OCI-LY1 (cell line): ENCODE measurements around the gene KAT2B.
"Not testable (repeated sequence)": the region's sequence is repeated elsewhere in the genome, so short reads cannot be mapped to it uniquely, and the experiment has no call there.

Experiments
- H2AFZ ChIP-seq: fragments of 200-600 bp; sonication (generic), shearing (Covaris generic); 2 replicates; pipeline ENCODE4 v1.6.0; 2014; ENCODE audit warnings: antibody characterized with exemption, mild to moderate bottlenecking, low read length
- H3F3A ChIP-seq: fragments of 200-600 bp; sonication (generic), shearing (Covaris generic); 2 replicates; pipeline ENCODE4 v1.6.0; 2014; ENCODE audit warnings: mild to moderate bottlenecking, antibody characterized with exemption, low read length, moderate library complexity; ENCODE audit not compliant: insufficient read depth
- H3K27ac ChIP-seq: fragments of 200-600 bp; sonication (generic); 2 replicates; pipeline ENCODE4 v1.5.1; 2014; ENCODE audit warnings: low read length, mixed run types, mild to moderate bottlenecking, low read depth; ENCODE audit not compliant: poor library complexity, severe bottlenecking
- H3K27me3 ChIP-seq: fragments of 200-600 bp; sonication (generic); 2 replicates; pipeline ENCODE4 v1.6.0; 2014; ENCODE audit warnings: antibody characterized with exemption, mild to moderate bottlenecking, low read length, moderate library complexity; ENCODE audit not compliant: insufficient read depth
- H3K36me3 ChIP-seq: fragments of 200-600 bp; sonication (generic); 2 replicates; pipeline ENCODE4 v1.6.1; 2014; ENCODE audit warnings: mild to moderate bottlenecking, antibody characterized with exemption, low read length, moderate library complexity, mixed read lengths; ENCODE audit not compliant: insufficient read depth
- H3K4me1 ChIP-seq: fragments of 200-600 bp; sonication (generic); 2 replicates; pipeline ENCODE4 v1.5.1; 2014; ENCODE audit warnings: mild to moderate bottlenecking, low read length, moderate library complexity; ENCODE audit not compliant: insufficient read depth, severe bottlenecking
- H3K4me2 ChIP-seq: fragments of 200-600 bp; sonication (generic), shearing (Covaris generic); 2 replicates; pipeline ENCODE4 v1.6.1; 2014; ENCODE audit warnings: low read length
- H3K4me3 ChIP-seq: fragments of 200-600 bp; sonication (generic); 2 replicates; pipeline ENCODE4 v1.5.1; 2014; ENCODE audit warnings: low read length, low read depth, mild to moderate bottlenecking, mixed read lengths; ENCODE audit not compliant: poor library complexity, severe bottlenecking
- H3K79me2 ChIP-seq: fragments of 200-600 bp; shearing (Covaris generic); 2 replicates; pipeline ENCODE4 v1.6.1; 2016; ENCODE audit warnings: mixed run types, low read length, mixed read lengths; ENCODE audit not compliant: insufficient read depth
- H3K9ac ChIP-seq: fragments of 200-600 bp; sonication (generic), shearing (Covaris generic); 2 replicates; pipeline ENCODE4 v1.6.1; 2014; ENCODE audit warnings: mild to moderate bottlenecking, low read length, mixed read lengths
- H3K9me2 ChIP-seq: fragments of 200-600 bp; sonication (generic), shearing (Covaris generic); 2 replicates; pipeline ENCODE4 v1.6.1; 2014; ENCODE audit warnings: low read depth, mild to moderate bottlenecking, low read length, mixed read lengths
- H3K9me3 ChIP-seq: fragments of 200-600 bp; shearing (Covaris generic); 2 replicates; pipeline ENCODE4 v1.6.1; 2014; ENCODE audit warnings: low read length, mixed read lengths
- H4K20me1 ChIP-seq: fragments of 200-600 bp; sonication (generic), shearing (Covaris generic); 2 replicates; pipeline ENCODE4 v1.6.0; 2016; ENCODE audit warnings: mild to moderate bottlenecking, low read length; ENCODE audit not compliant: insufficient read depth
- EZH2 ChIP-seq: fragments of 200-600 bp; sonication (generic), shearing (Covaris generic); IDR thresholded peaks from 2 replicates; pipeline ENCODE4 v1.8.0; 2017; ENCODE audit warnings: borderline replicate concordance, mixed run types, mild to moderate bottlenecking, antibody characterized with exemption, low read length, moderate library complexity, mixed read lengths
- TF ChIP-seq, protein P1 (sequence below): fragments of 200-600 bp; sonication (generic), shearing (Covaris generic); IDR thresholded peaks from 2 replicates; pipeline ENCODE4 v1.5.1; 2017; ENCODE audit warnings: mild to moderate bottlenecking, antibody characterized with exemption, low read length, moderate library complexity, mixed read lengths

KAT2B gene

DNA sequence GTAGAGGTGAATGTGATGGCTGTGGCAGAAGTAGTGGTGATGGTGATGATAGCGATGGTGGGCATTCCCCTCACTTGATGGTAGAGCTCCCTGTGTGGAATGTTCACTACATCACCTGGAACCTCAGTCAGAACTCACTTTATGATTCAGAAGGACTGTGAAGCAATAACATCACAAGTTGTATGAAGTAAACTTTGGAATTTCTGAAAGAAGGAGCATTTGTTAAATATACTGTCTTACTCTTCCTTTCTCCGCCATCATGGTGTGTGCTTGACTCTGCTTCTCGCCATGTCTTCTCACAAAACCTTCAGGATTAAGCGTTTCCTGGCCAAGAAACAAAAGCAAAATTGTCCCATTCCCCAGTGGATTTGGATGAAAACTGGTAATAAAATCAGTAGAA is 28.1 kb upstream of the KAT2B start, which contains the start of gene PP2D1:
Gene PP2D1 (minus strand): TSS at position 101 of the 400 bp plus-strand sequence. CDS start 192 bp downstream, outside the sequence.
- Histone ChIP-seq H3K27ac (no peak within 1 kb of the TSS), H3K4me1 (no peaks in the 10 kb centered on the region), H3K4me3 (no peak within 1 kb of the TSS), H3K9ac (no peak within 1 kb of the TSS), H3F3A (no peaks in the 10 kb centered on the region), H4K20me1 (no peaks in the 10 kb centered on the region), H3K9me3 (no peaks in the 10 kb centered on the region), H3K79me2 (no peaks in the 10 kb centered on the region), H3K4me2 (no peak within 1 kb of the TSS), H2AFZ (no peak within 1 kb of the TSS), H3K9me2 (no peaks in the 10 kb centered on the region), H3K27me3 (no peaks in the 10 kb centered on the region), H3K36me3 (no peaks in the 10 kb centered on the region)
- TF ChIP-seq EZH2: no peak
- TF ChIP-seq, protein P1, sequence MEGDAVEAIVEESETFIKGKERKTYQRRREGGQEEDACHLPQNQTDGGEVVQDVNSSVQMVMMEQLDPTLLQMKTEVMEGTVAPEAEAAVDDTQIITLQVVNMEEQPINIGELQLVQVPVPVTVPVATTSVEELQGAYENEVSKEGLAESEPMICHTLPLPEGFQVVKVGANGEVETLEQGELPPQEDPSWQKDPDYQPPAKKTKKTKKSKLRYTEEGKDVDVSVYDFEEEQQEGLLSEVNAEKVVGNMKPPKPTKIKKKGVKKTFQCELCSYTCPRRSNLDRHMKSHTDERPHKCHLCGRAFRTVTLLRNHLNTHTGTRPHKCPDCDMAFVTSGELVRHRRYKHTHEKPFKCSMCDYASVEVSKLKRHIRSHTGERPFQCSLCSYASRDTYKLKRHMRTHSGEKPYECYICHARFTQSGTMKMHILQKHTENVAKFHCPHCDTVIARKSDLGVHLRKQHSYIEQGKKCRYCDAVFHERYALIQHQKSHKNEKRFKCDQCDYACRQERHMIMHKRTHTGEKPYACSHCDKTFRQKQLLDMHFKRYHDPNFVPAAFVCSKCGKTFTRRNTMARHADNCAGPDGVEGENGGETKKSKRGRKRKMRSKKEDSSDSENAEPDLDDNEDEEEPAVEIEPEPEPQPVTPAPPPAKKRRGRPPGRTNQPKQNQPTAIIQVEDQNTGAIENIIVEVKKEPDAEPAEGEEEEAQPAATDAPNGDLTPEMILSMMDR: no peak

DNA sequence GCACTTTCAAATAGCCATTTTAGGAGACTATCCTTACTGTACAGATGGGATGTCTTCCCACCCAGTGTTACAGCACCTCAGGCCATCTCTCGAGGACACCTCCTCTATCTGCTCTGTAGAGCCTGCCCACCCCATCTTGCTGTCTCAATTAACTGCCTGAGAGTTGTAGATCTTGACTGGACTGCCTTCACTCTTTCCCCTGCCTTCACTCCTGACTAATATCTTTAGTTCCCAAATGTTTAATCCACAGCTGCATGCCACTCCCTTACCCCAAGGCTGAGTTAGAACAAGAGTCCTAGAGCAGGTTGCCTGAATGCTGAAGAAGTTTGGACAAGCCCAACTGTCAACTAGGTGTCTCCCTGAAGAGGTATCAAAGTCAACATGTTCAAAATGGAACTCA is 26.9 kb upstream of the KAT2B start:
- no peaks in the 10 kb centered on the region for H3K4me1 ChIP-seq
- H2AFZ ChIP-seq: no peak overlapping the region
- no peaks in the 10 kb centered on the region for H4K20me1 ChIP-seq
- H3K79me2 ChIP-seq: no peaks in the 10 kb centered on the region
- H3K9me2 ChIP-seq: no peaks in the 10 kb centered on the region
- H3K9ac ChIP-seq: no peak overlapping the region
- H3K36me3 ChIP-seq: no peaks in the 10 kb centered on the region
- H3K27me3 ChIP-seq: no peaks in the 10 kb centered on the region
- no peak for TF ChIP-seq EZH2
- TF ChIP-seq, protein P1: no peak
- H3K27ac ChIP-seq: no peak overlapping the region
- no peaks in the 10 kb centered on the region for H3K9me3 ChIP-seq
- no peak overlapping the region for H3K4me3 ChIP-seq
- H3K4me2 ChIP-seq: no peak overlapping the region
- H3F3A ChIP-seq: no peaks in the 10 kb centered on the region

DNA sequence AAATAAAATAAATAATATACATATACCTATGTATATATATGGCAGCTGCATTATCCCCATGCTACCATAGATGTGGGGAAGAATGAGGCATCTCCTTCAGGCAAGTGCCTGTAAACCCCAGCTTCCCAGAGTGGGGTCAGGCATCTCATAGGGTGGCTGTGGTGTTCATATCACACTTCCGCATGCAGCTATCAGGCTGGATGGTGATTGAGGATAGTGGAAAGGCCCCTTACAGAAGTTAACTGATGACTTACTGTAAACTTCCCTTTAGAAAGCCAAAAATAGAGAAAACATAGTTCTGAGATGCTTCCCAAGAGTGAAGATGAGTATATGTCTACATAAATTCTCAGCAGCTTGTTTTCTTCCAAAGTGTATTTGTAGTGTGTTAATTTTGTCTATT is 24.7 kb upstream of the KAT2B start:
- no peaks in the 10 kb centered on the region for H3K79me2 ChIP-seq
- H3K36me3 ChIP-seq: no peaks in the 10 kb centered on the region
- H3K4me2 ChIP-seq: no peak overlapping the region
- no peak for TF ChIP-seq EZH2
- TF ChIP-seq, protein P1: no peak
- H3K4me1 ChIP-seq: no peaks in the 10 kb centered on the region
- H3K27ac ChIP-seq: no peak overlapping the region
- no peaks in the 10 kb centered on the region for H4K20me1 ChIP-seq
- no peaks in the 10 kb centered on the region for H3K9me3 ChIP-seq
- H3K9ac ChIP-seq: no peak overlapping the region
- H3K27me3 ChIP-seq: no peaks in the 10 kb centered on the region
- H3K9me2 ChIP-seq: no peaks in the 10 kb centered on the region
- no peak overlapping the region for H2AFZ ChIP-seq
- no peak overlapping the region for H3K4me3 ChIP-seq
- no peaks in the 10 kb centered on the region for H3F3A ChIP-seq

- not testable (repeated sequence) for H3F3A ChIP-seq, H3K4me1 ChIP-seq, H3K79me2 ChIP-seq, H4K20me1 ChIP-seq, H3K27me3 ChIP-seq, H3K9ac ChIP-seq, H3K4me3 ChIP-seq, H3K9me2 ChIP-seq, H2AFZ ChIP-seq, H3K4me2 ChIP-seq, H3K9me3 ChIP-seq, H3K27ac ChIP-seq, H3K36me3 ChIP-seq
Observed at GRCh38 chr3:20016076-20016475, 24.2 kb upstream of the KAT2B start.
